NCI-H446 treated with DMSO at 0.1 percent for 48 hours (cell line): ENCODE results near the gene RAB3D.

Experiments used
- DNase-seq: peaks from one replicate; lab custom pipeline; 2025; lab: John Stamatoyannopoulos, UW

RAB3D gene

DNA sequence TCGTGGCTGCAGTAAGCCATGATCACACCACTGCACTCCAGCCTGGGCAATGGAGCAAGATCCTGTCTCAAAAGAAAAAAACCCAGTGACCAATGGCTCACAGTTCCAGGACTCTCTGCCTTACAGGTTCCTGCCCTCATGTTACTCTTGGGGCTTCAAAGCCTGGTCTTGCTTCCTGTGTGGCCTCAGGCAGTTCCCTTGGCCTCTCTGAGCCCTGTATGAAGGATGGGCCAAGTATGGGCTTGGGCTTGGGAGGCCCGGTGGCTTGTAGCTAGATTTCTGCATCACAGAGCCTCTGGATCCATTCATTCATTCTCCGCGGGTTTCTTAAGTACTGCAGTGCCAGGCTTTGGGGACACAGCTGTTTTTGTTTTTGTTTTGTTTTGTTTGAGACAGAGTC is 44.3 kb downstream of the RAB3D start:
- no peak for DNase-seq

DNA sequence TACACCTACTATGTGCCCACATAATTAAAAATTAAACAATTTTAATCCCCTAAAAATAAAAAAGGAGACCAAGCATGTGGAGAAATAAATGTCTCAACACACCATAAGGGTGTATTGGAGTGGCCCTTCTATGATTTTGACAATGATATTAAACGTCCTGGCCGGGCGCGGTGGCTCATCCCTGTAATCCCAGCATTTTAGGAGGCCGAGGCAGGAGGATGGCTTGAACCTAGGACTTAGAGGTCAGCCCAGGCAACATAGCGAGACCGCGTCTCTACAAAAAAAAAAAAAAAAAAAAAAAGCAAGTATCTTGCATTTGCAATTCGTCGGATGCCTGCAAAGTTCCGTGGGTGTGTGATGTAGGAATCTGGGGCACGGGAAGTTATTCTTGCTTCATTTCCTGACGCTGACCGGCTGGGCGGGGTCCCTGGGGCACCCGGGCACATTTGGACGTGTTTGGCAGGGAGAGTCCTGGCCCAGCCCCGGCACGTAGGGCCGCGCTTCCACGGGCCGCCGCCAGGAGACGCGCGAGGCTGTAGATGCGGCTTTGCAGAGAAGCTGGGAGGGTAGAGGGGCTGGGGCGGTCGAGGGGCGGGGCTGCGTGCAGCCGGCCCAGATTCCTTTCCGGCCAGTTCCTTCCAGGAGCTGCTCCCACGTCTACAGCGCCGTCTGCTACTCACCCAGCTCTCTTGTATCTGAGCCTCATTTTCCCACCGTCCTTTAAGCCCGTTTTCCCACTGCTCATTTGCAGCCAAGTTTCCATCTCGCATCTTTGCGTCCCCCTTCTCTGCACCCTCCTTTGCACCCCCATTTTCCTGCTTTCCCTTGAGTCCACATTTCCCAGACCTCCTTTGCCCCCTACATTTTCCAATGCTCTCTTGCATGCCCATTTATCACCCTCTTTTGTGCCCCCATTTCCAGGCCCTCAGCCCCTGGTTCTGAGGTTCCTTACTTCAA is 45.7 kb downstream of the RAB3D start:
- DNase-seq, result peak; percentile 87

DNA sequence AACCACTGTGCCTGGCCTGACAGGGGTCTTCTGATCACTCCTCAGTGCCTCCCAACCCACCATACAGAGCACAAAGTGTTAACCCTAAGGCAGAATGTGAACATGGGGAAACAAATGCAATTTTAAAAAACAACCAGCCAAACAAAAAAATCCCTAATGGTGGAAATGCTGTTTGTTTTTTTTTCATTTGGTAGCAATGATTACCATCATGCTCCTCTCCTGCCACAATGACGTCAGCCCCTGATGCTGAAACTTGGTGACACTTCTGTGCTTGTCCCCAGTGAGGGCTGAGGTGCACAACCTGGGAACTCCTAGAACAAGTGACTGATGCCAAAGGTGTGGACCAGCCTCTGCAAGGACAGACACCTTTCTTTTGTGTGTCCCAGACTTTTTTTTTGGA is 47.5 kb downstream of the RAB3D start:
- DNase-seq, result no peak

DNA sequence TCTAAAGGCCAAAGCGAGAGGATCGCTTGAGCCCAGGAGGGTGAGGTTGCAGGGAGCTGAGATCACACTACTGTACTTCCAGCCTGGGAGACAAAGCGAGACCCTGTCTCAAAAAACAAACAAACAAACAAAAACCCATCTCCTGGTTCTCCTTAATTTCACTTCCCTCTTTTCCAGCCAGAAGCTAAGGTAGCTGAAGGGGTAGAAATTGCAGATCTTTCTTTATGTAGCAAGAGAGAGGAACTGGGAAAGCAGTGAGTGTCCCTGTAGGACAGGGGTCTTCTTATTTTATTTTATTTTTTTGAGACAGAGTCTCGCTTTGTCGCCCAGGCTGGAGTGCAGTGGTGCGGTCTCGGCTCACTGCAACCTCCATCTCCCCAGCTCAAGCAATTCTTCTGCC is 48.0 kb downstream of the RAB3D start:
- DNase-seq, result no peak

DNA sequence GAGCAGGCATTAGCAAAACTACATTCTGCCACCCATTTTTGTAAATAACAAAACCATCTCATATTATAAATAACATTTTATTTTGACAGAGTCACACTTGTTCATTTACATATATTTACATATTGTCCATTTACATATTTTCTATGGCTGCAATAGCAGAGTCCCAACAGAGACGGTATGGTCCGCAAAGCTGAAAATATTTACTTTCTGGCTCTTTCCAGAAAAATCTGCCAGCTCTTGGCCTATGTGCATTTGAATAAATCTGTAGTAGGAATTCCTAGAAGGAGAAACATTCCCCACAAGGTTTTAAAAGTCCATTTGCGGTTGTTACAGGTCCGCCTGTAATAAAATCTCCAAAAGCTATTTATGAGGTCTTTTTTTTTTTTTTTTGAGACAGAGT is 49.2 kb downstream of the RAB3D start:
- DNase-seq, result no peak

DNA sequence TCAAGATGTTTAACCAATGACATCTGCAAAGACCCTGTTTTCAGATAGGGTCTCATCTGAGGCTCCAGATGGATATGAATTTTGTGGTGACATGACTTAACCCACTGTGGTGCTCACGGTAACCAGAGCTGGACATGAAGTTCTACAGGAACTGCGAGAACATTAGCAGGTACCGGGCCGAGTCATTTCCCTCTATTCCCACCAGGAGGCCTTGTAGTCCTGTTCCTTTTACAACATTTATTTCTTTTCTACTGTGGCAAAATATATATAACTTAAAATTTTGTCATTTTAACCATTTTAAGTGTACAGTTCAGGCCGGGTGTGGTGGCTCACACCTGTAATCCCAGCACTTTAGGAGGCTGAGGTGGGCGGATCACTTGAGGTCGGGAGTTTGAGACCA is 51.1 kb downstream of the RAB3D start:
- DNase-seq, result no peak

DNA sequence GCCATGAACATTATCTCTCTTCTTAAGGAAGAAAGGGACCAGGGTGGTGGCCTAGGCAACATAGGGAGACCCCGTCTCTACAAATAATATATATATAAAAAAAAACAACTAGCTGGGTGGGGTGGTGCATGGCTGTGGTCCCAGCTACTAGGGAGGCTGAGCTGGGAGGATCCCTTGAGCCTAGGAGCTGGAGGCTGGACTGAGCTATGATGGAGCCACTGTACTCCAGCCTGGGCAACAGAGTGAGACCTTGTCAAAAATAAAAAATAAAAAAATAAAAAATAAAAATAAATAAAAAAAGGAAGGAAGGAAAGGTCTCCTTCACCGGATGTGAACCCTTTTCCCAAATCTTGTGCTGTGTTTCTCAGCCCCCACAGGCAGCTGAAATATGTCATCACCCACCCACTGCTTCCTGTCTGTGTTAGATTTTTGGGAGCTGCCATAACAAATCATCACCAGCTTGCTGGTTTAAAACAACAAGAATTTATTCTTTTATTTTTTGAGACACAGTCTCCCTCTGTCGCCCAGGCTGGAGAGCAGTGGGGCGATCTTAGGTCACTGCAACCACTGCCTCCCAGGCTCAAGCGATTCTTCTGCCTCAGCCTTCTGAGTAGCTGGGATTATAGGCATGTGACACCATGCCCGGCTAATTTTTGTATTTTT is 53.0 kb downstream of the RAB3D start:
- no peak for DNase-seq

DNA sequence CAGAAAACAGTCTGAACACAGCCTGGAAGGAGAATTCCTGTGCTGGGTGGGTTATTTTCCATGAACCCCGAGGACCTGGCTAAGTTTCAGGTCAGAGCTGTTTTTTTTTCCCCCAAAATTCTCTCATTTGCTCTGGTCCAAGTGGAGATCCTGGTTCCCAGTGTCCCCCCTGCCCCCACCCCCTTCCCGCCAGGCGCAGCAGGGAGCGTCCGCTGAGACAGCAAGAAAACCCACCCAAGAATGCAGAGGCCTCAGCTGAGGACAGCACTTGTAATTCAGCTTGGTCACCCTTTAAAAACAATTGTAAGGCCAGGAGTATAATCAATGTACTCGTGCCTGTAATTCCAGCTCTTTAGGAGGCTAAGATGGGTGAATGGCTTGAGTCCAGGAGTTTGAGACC is 54.9 kb downstream of the RAB3D start:
- DNase-seq, result no peak

DNA sequence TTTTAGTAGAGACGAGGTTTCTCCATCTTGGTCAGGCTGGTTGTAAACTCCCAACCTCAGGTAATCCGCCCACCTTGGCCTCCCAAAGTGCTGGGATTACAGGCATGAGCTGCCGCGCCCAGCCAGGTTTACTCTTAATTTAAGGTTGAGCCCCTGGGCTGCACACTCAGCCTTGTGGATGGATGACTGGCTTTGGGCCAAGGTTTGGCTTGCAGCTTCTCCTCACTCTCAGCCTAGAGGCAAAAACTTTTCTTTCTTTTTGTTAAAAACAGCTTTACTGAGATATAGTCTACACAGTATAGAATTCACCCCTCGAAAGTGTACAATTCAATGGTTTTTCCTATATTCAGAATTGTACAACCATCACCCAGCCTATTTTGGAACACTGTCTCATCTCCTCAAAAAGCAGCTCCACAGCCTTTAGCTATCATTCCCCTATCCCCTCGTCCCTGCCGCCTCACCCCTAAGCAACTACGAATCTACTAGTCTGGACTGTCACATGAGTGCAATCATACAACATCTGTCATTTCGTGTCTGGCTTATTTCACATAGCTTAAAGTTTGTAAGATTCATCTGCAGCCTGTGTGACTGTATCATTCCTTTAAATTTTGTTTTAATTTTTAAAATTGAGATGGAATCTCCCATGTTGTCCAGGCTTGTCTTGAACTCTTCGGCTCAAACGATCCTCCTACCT is 58.0 kb downstream of the RAB3D start:
- no peak for DNase-seq

DNA sequence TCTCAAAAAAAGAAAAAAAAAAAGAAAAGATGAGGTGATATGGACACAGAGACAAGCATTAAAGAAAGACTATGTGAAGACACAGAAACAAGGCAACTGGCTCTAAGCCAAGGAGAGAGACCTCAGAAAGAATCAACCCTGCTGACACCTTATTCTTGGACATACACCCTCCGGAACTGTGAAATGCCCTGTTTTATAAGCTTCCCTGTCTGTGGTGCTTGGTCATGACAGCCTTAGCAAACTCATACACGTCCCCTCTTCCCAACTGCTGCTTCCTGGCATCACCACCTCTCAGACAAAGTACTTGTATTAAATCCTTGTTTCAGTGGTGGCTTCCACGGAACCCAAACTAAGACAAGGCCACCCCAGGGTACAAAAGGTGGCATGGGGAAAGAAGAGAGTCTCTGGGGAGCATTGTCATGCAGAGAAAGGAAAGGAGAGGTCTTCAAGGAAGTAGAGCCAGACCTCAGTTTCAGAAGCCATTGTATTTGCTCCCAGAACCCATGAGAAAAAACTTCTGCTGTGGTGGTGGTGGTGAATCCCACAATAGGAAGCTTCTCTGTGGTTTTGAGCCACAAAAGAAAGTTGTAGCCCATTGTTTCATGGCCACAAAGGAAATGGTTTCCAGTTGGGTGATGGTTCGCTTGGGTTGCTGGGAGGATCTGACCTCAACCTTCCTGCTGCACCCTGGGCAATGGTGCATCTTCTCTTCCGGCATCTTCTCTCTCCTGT is 59.8 kb downstream of the RAB3D start:
- no peak for DNase-seq

DNA sequence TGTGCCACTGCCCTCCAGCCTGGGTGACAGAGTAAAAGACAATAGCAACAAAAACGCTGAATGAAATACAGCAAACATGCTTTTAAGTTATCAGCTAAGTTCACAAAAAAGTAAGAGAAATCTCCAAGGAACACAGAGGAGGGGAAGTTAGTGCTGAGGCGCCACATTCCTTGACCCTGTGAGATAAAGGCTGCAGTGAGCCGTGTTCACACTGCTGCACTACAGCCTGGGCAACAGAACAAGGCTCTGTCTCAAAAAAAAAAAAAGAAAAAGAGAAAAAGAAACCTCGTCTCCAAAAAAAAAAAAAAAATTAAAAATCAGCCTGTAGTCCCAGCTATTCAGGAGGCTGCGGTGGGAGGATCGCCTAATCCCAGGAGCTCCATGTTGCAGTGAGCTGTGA is 60.8 kb downstream of the RAB3D start:
- no peak for DNase-seq

DNA sequence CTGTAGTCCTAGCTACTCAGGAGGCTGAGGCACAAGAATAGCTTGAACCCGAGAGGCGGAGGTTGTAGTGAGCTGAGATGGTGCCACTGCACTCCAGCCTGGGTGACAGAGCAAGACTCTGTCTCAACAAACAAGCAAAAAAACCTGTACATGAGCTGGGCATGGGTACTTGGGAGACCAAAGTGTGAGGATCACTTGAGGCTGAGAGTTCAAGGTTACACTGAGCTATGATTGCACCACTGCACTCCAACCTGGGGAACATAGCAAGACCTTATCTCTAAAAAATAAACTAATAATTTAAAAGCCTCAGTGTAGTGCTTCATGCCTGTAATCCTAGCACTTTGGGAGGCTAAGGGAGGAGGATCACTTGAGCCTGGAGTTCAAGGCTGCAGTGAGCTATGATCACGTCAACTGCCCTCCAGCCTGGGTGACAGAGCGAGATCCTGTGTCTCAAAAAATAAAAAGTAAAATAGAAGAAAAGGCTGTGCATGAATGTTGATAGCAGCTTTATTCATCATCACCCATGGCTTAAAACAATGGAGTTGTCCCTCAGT is 64.8 kb downstream of the RAB3D start:
- no peak for DNase-seq

DNA sequence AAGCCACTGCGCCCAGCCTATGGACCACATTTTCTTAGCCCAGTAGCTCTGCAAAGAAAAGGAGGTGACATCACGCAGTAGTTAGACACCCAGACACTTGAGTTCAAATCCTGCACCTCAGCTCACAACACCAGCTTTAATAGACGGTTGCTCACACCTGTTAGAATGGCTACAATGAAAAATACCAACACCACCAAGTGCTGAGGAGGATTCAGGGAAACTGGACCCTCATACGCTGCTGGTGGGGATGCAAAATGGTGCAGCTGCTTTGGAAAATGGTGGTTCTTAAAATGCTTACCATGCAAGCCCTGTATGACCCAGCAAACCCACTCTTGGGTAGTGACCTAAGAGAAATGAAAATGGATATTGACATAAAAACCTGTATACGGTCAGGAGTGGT is 65.5 kb downstream of the RAB3D start:
- DNase-seq, result no peak

DNA sequence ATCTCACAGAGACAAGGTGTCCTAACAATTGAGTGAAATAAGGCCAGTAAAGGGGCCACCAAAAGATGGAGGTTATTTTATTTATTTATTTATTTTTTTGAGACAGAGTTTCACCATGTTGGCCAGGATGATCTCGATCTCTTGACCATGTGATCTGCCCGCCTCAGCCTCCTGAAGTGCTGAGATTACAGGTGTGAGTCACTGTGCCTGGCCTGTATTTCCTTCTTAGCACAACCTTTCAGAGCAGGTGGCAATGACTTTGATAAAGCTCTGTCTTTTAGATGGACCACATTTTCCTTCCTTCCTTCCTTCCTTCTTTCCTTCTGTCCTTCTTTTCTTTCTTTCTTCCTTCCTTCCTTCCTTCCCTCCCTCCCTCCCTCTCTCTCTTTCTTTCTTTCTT is 66.2 kb downstream of the RAB3D start:
- no peak for DNase-seq
